GM12873 (cell line): Measurements from ENCODE around the gene HAGHL.

Experiments
- TF ChIP-seq, protein P1 (sequence below): IDR thresholded peaks from 2 replicates; pipeline ENCODE4 v1.5.1; 2012; ENCODE audit warnings: low read depth, mild to moderate bottlenecking, moderate library complexity, low read length, control low read depth; ENCODE audit not compliant: insufficient read depth; ENCODE audit errors: missing control alignments

Gene HAGHL

DNA sequence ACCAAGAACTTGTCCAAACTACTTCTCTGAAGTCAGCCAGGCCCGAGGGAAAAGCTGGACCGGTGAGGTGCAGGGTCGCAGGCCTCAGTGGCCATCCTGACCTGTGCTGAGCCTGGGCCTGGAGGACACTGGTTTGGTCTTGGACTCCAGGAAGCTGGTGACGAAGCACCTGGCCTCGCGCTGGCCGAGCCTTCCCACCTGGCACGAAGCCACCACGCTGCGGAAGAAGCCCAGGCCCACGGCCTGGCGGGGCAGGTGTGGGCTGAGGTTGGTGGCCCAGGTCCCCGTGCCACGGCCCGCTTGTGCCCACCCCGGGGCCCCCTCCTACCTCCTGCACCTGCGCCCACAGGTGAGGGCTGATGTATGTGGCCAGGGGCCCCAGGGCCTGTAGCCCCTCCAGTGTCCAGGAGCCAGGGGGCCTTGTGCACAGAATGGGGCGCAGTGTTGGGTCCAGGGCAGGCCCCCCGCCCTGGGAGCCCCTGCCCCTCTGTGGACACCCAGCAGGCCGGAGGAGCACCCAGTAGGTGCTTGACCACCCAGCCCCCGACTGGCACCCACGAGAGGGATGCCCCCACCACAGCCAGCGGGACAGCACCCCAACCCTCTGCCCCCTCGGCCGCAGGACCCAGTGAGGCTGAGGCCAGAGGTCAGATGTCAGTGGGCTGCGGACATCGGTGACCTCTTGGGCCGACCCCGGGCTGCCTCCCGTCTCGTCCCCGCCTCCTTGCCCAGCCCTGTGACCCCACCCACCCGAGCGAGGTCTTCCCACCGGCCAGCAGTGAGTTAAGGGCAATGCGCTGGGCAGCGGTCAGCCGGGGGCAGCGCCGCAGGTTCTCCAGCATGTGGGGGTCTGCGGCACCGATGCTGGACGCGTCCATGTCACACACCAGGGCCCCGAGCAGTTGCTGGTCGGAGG is 47.4 kb downstream of the HAGHL start:
- TF ChIP-seq, protein P1, sequence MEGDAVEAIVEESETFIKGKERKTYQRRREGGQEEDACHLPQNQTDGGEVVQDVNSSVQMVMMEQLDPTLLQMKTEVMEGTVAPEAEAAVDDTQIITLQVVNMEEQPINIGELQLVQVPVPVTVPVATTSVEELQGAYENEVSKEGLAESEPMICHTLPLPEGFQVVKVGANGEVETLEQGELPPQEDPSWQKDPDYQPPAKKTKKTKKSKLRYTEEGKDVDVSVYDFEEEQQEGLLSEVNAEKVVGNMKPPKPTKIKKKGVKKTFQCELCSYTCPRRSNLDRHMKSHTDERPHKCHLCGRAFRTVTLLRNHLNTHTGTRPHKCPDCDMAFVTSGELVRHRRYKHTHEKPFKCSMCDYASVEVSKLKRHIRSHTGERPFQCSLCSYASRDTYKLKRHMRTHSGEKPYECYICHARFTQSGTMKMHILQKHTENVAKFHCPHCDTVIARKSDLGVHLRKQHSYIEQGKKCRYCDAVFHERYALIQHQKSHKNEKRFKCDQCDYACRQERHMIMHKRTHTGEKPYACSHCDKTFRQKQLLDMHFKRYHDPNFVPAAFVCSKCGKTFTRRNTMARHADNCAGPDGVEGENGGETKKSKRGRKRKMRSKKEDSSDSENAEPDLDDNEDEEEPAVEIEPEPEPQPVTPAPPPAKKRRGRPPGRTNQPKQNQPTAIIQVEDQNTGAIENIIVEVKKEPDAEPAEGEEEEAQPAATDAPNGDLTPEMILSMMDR: no peak

DNA sequence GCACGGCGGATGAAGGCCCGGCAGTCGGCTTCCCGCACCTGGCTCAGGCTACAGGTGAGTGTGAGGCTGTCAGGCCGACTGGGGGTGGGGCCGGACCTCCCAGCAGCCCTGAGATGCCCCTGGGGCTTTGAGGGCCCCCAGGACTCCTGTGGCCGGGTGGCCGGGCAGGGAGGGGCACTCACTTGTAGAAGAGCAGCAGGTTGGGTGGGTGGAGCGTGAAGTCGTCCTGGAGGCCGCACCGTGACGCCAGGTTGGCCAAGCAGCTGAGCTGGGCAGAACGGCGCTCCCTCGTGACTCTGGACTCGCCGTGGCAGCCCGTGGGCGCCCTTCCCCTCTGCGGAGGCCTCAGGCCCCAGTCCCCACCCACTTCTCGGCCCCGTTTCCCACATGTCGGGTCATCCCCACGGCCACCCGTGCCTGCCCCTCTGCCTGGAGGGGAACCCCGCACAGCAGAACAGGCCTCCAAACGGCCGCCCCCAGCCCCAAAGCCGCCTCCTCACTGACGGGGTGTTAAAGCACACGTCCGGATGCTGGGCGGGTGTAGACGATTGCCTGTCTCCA is 48.4 kb downstream of the HAGHL start:
- TF ChIP-seq, protein P1: no peak

GRCh38 chr16:776824-777223 is 49.9 kb downstream of the HAGHL start:
- TF ChIP-seq, protein P1: no peak

DNA sequence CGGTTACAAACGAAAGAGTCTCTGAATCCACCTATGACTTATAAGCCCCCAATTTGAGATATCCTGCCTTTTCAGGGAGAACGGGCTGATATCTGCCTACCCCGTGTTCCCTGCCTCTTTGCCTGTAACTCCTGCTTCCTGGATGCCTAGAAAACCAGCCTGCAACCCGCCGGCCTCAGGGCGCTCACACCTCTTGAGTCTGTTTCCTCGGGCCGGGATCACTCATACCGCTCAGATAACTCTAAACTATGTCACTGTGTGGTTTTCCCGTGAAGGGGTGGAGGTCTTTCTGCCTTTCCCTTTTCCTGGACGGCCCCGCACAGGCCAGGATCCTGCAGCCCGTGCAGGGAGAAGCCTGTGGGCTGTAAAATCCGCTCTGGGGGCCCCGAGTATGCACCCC is 50.9 kb downstream of the HAGHL start:
- TF ChIP-seq, protein P1: no peak

DNA sequence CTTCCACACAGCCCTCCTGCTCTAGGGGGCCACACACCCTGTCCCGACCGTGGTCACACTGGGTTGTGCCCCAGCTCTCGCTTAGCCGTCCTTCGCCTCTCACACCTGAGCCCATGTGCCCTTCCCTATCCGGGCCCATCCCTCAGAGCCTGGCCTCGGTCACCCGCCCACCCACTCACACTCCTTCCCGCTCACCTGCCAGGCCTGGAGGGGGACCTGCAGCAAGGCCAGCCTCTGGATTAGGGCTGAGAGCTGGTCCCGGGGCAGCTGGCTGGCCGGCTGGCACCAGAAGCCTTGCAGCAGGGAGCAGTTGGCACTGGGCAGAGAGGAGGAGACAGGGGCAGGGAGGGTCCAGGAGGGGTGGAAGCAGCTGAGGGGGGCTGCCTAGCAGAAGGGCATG is 51.5 kb downstream of the HAGHL start:
- TF ChIP-seq, protein P1: no peak

- TF ChIP-seq, protein P1: no peak
Observed at GRCh38 chr16:778909-779527, 52.1 kb downstream of the HAGHL start.
